NCI-H226 (cell line): ENCODE measurements around the gene MICAL3.

ENCODE experiments used
- DNase-seq: peaks from one replicate; pipeline ENCODE4 v3.0.0-alpha.2; 2015

Gene MICAL3

GRCh38 chr22:17831501-17832251 is 192.7 kb downstream of the MICAL3 start:
- DNase-seq = no peak

GRCh38 chr22:17830043-17830961 is 194.1 kb downstream of the MICAL3 start:
- peak; percentile 5 for DNase-seq

- peak; percentile 2 for DNase-seq
These were observed 194.7 kb downstream of the MICAL3 start for GRCh38 chr22:17829695-17830042.

GRCh38 chr22:17828502-17829080 is 195.8 kb downstream of the MICAL3 start:
- DNase-seq = no peak

GRCh38 chr22:17827466-17827865 is 196.9 kb downstream of the MICAL3 start:
- no peak for DNase-seq

GRCh38 chr22:17825876-17826550 is 198.3 kb downstream of the MICAL3 start:
- DNase-seq = no peak

GRCh38 chr22:17824457-17824856 is 199.9 kb downstream of the MICAL3 start:
- DNase-seq = no peak

- DNase-seq = no peak
These were observed 200.4 kb downstream of the MICAL3 start for GRCh38 chr22:17823964-17824363.

- no peak for DNase-seq
These were observed 201.1 kb downstream of the MICAL3 start for GRCh38 chr22:17823226-17823625.

GRCh38 chr22:17822087-17822486 is 202.3 kb downstream of the MICAL3 start:
- no peak for DNase-seq

- DNase-seq = no peak
These were observed 203.4 kb downstream of the MICAL3 start for GRCh38 chr22:17820879-17821439.

- no peak for DNase-seq
These were observed 205.7 kb downstream of the MICAL3 start for GRCh38 chr22:17818649-17819048.

- no peak for DNase-seq
These were observed 206.2 kb downstream of the MICAL3 start for GRCh38 chr22:17818180-17818579.

- no peak for DNase-seq
These were observed 206.8 kb downstream of the MICAL3 start for GRCh38 chr22:17817511-17818065.

- DNase-seq = no peak
These were observed 207.3 kb downstream of the MICAL3 start for GRCh38 chr22:17817079-17817478.

- no peak for DNase-seq
These were observed 207.7 kb downstream of the MICAL3 start for GRCh38 chr22:17816649-17817048.

GRCh38 chr22:17815703-17816254 is 208.6 kb downstream of the MICAL3 start:
- DNase-seq = no peak

GRCh38 chr22:17814830-17815229 is 209.5 kb downstream of the MICAL3 start:
- DNase-seq = no peak

GRCh38 chr22:17814084-17814483 is 210.3 kb downstream of the MICAL3 start:
- no peak for DNase-seq

GRCh38 chr22:17811119-17811518 is 213.2 kb downstream of the MICAL3 start:
- DNase-seq = no peak

- DNase-seq = no peak
These were observed 213.7 kb downstream of the MICAL3 start for GRCh38 chr22:17810570-17811116.
